Measurements from ENCODE around the gene LMAN1L.

- no peak for TF ChIP-seq CTCF (IDR thresholded peaks at IDR 0.05; ENCODE audit: insufficient read depth, low read length, poor library complexity, severe bottlenecking)
- no peak for TF ChIP-seq EZH2phosphoT487 (conservative IDR thresholded peaks at IDR 0.05; ENCODE audit: low read length)
These were observed 37.8 kb downstream of the LMAN1L start for GRCh38 chr15:74850393-74850792.

Data from SU-DHL-6 (cell line).